ENCODE results near the gene MKRN2.

Gene MKRN2

DNA sequence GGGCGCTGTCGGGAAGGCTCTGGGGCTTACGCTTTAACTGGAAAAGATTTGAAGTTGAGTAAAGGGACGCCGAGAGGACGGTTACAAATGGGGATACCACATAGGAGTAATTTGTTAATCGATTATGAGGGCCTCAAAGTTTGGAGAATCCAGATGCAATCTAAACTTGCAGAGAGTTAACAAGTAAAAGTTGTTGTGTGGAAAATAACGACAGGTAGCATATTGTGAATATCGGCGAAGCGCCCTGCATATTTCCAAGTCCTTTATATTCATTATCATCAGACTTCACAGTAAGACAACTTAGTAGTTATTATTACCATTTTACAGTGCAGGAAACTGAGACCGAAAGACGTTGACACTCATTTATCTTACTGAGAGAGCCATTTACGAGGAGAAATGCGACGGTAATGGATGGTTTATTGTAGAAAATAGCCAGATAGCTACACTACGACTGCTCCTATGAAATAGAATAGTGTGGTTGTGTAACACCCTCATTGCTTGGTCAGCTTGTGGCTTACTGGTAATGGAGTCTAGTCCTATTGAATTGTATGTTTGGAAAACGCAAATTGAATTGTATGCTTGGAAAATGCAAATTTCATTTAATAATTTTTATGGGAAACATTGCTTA, 700 bp downstream of the MKRN2 start:
- Histone ChIP-seq H3K27me3 (ENCODE audit: low read depth, low read length) (peaks cover 4% of the 10 kb centered on the region), H3K4me3 (ENCODE audit: low read depth in 1 of 2, low read length in 2 of 2) (peak overlapping the region; percentile 76 to 77), H3K4me1 (ENCODE audit: control insufficient read depth in 1 of 2, insufficient read depth in 2 of 2, low read length in 2 of 2) (peaks cover 4 to 39% of the 10 kb centered on the region in 2 donors), H3K9me3 (ENCODE audit: control insufficient read depth in 1 of 2, low read length in 2 of 2) (no peaks in the 10 kb centered on the region), H3K27ac (ENCODE audit: low read length) (peak overlapping the region; percentile 89), H3K36me3 (ENCODE audit: control insufficient read depth in 1 of 2, insufficient read depth in 2 of 2, low read length in 2 of 2) (no peaks in the 10 kb centered on the region)

DNA sequence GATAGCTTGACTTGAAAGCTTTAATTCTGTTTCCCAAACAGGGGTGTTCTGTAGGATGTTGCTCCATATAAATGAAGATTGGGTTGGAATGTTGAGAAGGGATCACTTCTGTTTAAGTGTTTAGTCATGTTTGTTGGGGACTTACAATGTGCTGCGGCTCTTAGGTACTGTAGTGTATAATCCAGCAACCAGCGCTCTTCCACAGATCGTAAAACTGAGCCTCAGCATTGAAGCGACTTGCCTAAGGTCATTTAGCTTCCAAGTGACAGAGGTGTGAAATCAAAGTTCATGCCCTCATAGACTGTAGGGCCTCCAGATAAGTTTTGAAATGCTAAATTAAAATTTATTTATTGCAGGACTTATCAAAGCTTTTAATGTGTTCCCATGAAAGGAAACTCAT, 1.8 kb downstream of the MKRN2 start:
- Histone ChIP-seq H3K36me3 (ENCODE audit: control insufficient read depth in 1 of 2, insufficient read depth in 2 of 2, low read length in 2 of 2) (no peaks in the 10 kb centered on the region), H3K27ac (ENCODE audit: low read length) (no peak overlapping the region), H3K9me3 (ENCODE audit: control insufficient read depth in 1 of 2, low read length in 2 of 2) (no peaks in the 10 kb centered on the region), H3K4me3 (ENCODE audit: low read depth in 1 of 2, low read length in 2 of 2) (peak overlapping the region; percentile 76 to 77), H3K27me3 (ENCODE audit: low read depth, low read length) (peaks cover 4% of the 10 kb centered on the region), H3K4me1 (ENCODE audit: control insufficient read depth in 1 of 2, insufficient read depth in 2 of 2, low read length in 2 of 2) (peaks cover 4 to 43% of the 10 kb centered on the region in 2 donors)

DNA sequence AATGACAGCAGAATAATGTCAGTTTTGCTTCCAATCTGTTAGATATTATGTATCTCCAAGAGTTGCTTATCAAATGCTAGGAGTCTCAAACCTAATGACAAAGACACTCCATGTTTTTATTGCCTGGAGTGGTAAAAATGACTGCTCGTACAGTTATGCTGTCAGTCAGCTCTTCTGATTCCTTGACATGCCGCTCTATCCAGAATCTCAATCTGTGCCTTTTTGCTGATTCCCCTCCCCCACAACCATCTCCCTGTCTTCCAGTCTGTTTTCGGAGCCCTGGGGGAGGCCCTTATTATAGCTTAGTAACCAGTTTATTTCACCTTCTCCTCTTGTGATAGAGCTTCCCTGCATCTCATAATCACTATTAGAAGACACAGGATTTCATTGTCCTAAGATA, 2.6 kb downstream of the MKRN2 start:
- no peaks in the 10 kb centered on the region for H3K27me3 ChIP-seq (ENCODE audit: low read depth, low read length)
- H3K27ac ChIP-seq (ENCODE audit: low read length): no peak overlapping the region
- H3K4me1 ChIP-seq (ENCODE audit: control insufficient read depth in 1 of 2, insufficient read depth in 2 of 2, low read length in 2 of 2): peaks cover 4 to 42% of the 10 kb centered on the region in 2 donors
- no peaks in the 10 kb centered on the region for H3K36me3 ChIP-seq (ENCODE audit: control insufficient read depth in 1 of 2, insufficient read depth in 2 of 2, low read length in 2 of 2)
- no peaks in the 10 kb centered on the region for H3K9me3 ChIP-seq (ENCODE audit: control insufficient read depth in 1 of 2, low read length in 2 of 2)
- H3K4me3 ChIP-seq (ENCODE audit: low read depth in 1 of 2, low read length in 2 of 2): peak overlapping the region in 1 of 2 donors; percentile 77

DNA sequence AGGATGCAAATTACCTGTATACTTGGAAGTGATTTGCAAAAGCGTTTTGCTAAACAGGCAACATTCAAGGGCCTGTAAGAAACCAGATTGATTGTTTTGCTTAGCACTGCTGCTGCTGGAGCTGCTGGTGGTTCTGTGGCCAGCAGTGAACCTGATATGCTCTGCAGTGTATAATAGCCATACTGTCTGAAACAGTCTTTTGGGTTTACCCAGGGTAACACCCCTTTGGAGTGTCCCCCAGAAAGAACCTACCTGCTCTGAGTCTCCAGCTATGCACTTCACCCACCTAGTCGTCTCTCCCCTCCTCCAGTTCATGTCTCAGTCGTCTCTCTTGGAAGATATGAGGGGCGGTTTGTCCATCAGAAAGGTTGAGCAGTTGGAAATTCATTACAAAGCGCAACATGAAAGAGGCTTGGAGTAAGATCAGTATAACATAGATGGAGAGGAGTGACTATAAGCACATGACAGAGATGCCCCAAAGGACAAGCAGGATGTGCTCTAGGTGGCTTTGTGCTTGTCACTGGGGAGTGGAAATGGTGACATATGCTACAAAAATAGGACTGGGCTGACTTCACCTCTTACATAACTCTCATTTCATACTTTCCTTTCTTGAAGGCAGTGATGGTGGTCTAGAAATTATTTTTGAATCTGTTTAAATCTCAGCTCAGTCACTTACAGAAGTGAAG, 3.8 kb downstream of the MKRN2 start:
- H3K4me3 ChIP-seq (ENCODE audit: low read depth in 1 of 2, low read length in 2 of 2): no peak overlapping the region
- H3K4me1 ChIP-seq (ENCODE audit: control insufficient read depth in 1 of 2, insufficient read depth in 2 of 2, low read length in 2 of 2): peaks cover 4 to 41% of the 10 kb centered on the region in 2 donors
- H3K27ac ChIP-seq (ENCODE audit: low read length): no peak overlapping the region
- H3K27me3 ChIP-seq (ENCODE audit: low read depth, low read length): no peaks in the 10 kb centered on the region
- no peaks in the 10 kb centered on the region for H3K9me3 ChIP-seq (ENCODE audit: control insufficient read depth in 1 of 2, low read length in 2 of 2)
- H3K36me3 ChIP-seq (ENCODE audit: control insufficient read depth in 1 of 2, insufficient read depth in 2 of 2, low read length in 2 of 2): no peaks in the 10 kb centered on the region

DNA sequence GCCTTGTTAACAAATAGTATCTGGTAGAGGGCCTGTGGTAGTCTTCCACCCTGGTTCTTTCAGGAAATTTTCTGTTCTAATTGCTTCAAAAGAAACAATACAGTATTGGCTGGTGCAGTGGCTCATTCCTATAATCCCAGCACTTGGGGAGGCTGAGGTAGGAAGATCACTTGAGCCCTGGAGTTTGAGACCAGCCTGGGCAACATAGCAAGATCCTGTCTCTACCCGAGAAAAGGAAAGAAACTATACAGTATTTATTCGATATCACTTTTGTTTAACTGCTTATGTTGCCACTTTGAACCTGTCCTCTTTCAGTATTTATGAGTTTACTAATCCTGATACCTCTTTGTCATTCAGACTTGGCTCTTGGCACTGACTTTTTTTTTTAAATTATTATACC, 4.5 kb downstream of the MKRN2 start:
- Histone ChIP-seq H3K27me3 (ENCODE audit: low read depth, low read length) (no peaks in the 10 kb centered on the region), H3K9me3 (ENCODE audit: control insufficient read depth in 1 of 2, low read length in 2 of 2) (peaks cover 0 to 2% of the 10 kb centered on the region in 2 donors), H3K4me3 (ENCODE audit: low read depth in 1 of 2, low read length in 2 of 2) (no peak overlapping the region), H3K4me1 (ENCODE audit: control insufficient read depth in 1 of 2, insufficient read depth in 2 of 2, low read length in 2 of 2) (peaks cover 4 to 39% of the 10 kb centered on the region in 2 donors), H3K36me3 (ENCODE audit: control insufficient read depth in 1 of 2, insufficient read depth in 2 of 2, low read length in 2 of 2) (no peaks in the 10 kb centered on the region), H3K27ac (ENCODE audit: low read length) (no peak overlapping the region)

DNA sequence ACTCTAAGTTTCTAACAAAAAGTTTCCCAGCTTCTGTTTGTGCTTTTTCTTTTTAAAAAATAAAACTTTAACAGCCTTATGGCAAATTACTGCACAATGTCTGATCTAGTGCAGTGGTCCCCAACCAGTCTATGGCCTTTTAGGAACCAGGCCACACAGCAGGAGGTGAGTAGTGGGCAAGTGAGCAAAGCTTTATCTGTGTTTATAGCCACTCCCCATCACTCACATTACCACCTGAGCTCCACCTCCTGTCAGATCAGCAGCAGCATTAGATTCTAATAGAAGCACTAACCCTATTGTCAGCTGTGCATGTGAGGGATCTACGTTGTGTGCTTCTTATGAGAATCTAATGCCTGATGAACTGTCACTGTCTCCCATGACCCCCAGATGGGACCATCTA, 5.6 kb downstream of the MKRN2 start:
- H3K4me1 ChIP-seq (ENCODE audit: control insufficient read depth in 1 of 2, insufficient read depth in 2 of 2, low read length in 2 of 2): peaks cover 4 to 39% of the 10 kb centered on the region in 2 donors
- H3K27me3 ChIP-seq (ENCODE audit: low read depth, low read length): no peaks in the 10 kb centered on the region
- H3K27ac ChIP-seq (ENCODE audit: low read length): no peak overlapping the region
- H3K9me3 ChIP-seq (ENCODE audit: control insufficient read depth in 1 of 2, low read length in 2 of 2): peaks cover 0 to 2% of the 10 kb centered on the region in 2 donors
- no peaks in the 10 kb centered on the region for H3K36me3 ChIP-seq (ENCODE audit: control insufficient read depth in 1 of 2, insufficient read depth in 2 of 2, low read length in 2 of 2)
- no peak overlapping the region for H3K4me3 ChIP-seq (ENCODE audit: low read depth in 1 of 2, low read length in 2 of 2)

DNA sequence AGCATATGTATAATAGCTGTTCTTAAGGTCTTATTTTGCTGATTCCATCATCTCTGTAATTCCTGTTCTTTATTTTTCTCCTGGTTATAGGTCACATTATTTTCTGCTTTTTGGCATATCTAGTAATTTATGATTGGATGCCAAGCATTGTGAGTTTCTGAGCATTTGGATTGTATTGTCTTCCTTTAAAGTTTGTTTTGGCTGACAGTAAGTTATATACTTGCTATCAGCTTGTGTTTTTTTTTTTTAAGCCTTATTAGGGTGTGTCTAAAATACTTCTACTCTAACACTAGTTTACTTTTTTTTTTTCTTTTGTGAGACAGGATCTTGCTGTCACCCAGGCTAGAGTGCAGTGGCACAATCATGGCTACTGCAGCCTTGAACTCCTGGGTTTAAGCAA, 10.1 kb downstream of the MKRN2 start:
- H3K36me3 ChIP-seq (ENCODE audit: control insufficient read depth in 1 of 2, insufficient read depth in 2 of 2, low read length in 2 of 2): peaks cover 21 to 28% of the 10 kb centered on the region in 2 donors
- peaks cover 0 to 2% of the 10 kb centered on the region in 2 donors for H3K9me3 ChIP-seq (ENCODE audit: control insufficient read depth in 1 of 2, low read length in 2 of 2)
- H3K27ac ChIP-seq (ENCODE audit: low read length): no peak overlapping the region
- peaks cover 0 to 5% of the 10 kb centered on the region in 2 donors for H3K4me1 ChIP-seq (ENCODE audit: control insufficient read depth in 1 of 2, insufficient read depth in 2 of 2, low read length in 2 of 2)
- no peaks in the 10 kb centered on the region for H3K27me3 ChIP-seq (ENCODE audit: low read depth, low read length)
- no peak overlapping the region for H3K4me3 ChIP-seq (ENCODE audit: low read depth in 1 of 2, low read length in 2 of 2)

DNA sequence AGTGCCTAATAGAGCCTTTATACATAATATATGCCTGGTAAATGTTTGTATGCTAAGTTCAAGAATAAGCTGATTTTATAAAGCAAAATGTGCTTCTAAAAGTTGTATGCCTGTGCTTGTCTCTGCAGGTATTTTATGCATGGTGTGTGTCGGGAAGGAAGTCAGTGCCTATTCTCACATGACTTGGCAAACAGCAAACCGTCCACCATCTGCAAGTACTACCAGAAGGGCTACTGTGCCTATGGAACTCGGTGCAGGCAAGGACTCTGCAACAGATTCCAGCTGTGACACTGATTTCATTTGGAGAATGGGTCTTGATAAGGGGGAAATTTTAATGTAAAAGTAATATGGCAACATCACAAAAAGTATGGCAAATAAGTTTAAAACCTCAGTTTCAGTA, 11.9 kb downstream of the MKRN2 start:
- H3K36me3 ChIP-seq (ENCODE audit: control insufficient read depth in 1 of 2, insufficient read depth in 2 of 2, low read length in 2 of 2): peaks cover 31 to 44% of the 10 kb centered on the region in 2 donors
- H3K9me3 ChIP-seq (ENCODE audit: control insufficient read depth in 1 of 2, low read length in 2 of 2): peaks cover 0 to 2% of the 10 kb centered on the region in 2 donors
- no peaks in the 10 kb centered on the region for H3K27me3 ChIP-seq (ENCODE audit: low read depth, low read length)
- H3K4me3 ChIP-seq (ENCODE audit: low read depth in 1 of 2, low read length in 2 of 2): no peak overlapping the region
- H3K4me1 ChIP-seq (ENCODE audit: control insufficient read depth in 1 of 2, insufficient read depth in 2 of 2, low read length in 2 of 2): no peaks in the 10 kb centered on the region
- no peak overlapping the region for H3K27ac ChIP-seq (ENCODE audit: low read length)

DNA sequence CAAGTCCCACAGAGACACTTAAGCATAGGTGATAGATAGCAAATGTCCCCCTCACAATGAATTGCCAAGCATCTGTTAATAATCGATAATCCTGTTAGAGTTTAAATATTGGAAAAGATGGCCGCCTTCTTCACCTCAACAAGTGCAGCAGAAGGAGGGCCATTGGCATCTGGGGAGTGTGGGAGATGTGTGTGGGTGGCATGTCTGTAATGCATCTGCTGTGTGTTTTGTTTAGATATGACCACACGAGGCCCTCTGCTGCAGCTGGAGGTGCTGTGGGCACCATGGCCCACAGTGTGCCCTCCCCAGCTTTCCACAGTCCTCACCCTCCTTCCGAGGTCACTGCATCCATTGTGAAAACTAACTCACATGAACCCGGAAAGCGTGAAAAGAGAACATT, 12.9 kb downstream of the MKRN2 start:
- H3K9me3 ChIP-seq (ENCODE audit: control insufficient read depth in 1 of 2, low read length in 2 of 2): peaks cover 0 to 2% of the 10 kb centered on the region in 2 donors
- H3K27ac ChIP-seq (ENCODE audit: low read length): no peak overlapping the region
- peaks cover 41 to 55% of the 10 kb centered on the region in 2 donors for H3K36me3 ChIP-seq (ENCODE audit: control insufficient read depth in 1 of 2, insufficient read depth in 2 of 2, low read length in 2 of 2)
- H3K4me3 ChIP-seq (ENCODE audit: low read depth in 1 of 2, low read length in 2 of 2): no peak overlapping the region
- H3K27me3 ChIP-seq (ENCODE audit: low read depth, low read length): no peaks in the 10 kb centered on the region
- H3K4me1 ChIP-seq (ENCODE audit: control insufficient read depth in 1 of 2, insufficient read depth in 2 of 2, low read length in 2 of 2): no peaks in the 10 kb centered on the region

DNA sequence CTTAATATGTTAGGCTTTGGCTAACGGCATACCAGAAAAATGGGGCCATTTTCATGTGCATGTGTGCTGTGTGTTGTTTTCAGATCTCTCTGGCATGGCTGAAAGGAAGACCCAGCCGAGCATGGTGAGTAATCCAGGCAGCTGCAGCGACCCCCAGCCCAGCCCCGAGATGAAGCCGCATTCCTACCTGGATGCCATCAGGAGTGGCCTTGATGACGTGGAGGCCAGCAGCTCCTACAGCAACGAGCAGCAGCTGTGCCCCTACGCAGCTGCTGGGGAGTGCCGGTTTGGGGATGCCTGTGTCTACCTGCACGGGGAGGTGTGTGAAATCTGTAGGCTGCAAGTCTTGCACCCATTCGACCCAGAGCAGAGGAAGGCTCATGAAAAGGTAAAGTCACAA, 15.1 kb downstream of the MKRN2 start:
- Histone ChIP-seq H3K36me3 (ENCODE audit: control insufficient read depth in 1 of 2, insufficient read depth in 2 of 2, low read length in 2 of 2) (peaks cover 57 to 76% of the 10 kb centered on the region in 2 donors), H3K27ac (ENCODE audit: low read length) (no peak overlapping the region), H3K4me1 (ENCODE audit: control insufficient read depth in 1 of 2, insufficient read depth in 2 of 2, low read length in 2 of 2) (no peaks in the 10 kb centered on the region), H3K27me3 (ENCODE audit: low read depth, low read length) (no peaks in the 10 kb centered on the region), H3K9me3 (ENCODE audit: control insufficient read depth in 1 of 2, low read length in 2 of 2) (no peaks in the 10 kb centered on the region), H3K4me3 (ENCODE audit: low read depth in 1 of 2, low read length in 2 of 2) (no peak overlapping the region)

DNA sequence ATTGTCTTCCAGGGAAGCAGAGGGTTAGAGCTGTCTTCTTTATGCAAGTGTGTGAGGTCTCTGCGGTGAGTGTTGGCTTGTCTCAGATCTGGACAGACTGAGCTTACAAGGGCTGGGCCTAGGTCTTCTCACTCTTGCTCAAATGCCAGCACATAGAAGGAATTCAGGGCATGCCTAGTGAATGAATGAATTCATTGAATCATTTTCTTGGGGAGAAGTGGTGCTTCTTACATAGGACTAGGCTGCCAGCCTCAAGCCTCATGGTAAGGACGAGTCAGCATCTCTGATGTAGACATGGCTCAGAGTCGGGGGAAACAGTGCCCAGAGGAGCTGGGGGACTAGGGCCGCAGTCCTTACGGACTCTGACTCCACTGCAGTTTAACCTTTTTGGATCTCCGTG, 17.2 kb downstream of the MKRN2 start:
- Histone ChIP-seq H3K9me3 (ENCODE audit: control insufficient read depth in 1 of 2, low read length in 2 of 2) (no peaks in the 10 kb centered on the region), H3K4me1 (ENCODE audit: control insufficient read depth in 1 of 2, insufficient read depth in 2 of 2, low read length in 2 of 2) (no peaks in the 10 kb centered on the region), H3K27ac (ENCODE audit: low read length) (no peak overlapping the region), H3K27me3 (ENCODE audit: low read depth, low read length) (no peaks in the 10 kb centered on the region), H3K36me3 (ENCODE audit: control insufficient read depth in 1 of 2, insufficient read depth in 2 of 2, low read length in 2 of 2) (peaks cover 57 to 96% of the 10 kb centered on the region in 2 donors), H3K4me3 (ENCODE audit: low read depth in 1 of 2, low read length in 2 of 2) (no peak overlapping the region)
